Natural killer cell (primary cell): ENCODE measurements around the gene ASXL2. TPM values are rescaled to one million over a fixed set of nuclear protein-coding genes. Genes with fewer than 3 reads are reported as not detected.
A peak's percentile ranks its signal among the peaks of the same experiment; 100 is the strongest.
"Not testable (repeated sequence)": the region's sequence is repeated elsewhere in the genome, so short reads cannot be mapped to it uniquely, and the experiment has no call there.

ENCODE experiments used
- ATAC-seq, 3 donors: fragments of 150-1000 bp in 2 of 3; fragments of 200-7000 bp in 1 of 3; cut with Tn5 transposase; 1 replicate in 1 of 3; 2 replicates in 2 of 3; pipeline ENCODE4 v1.10.0; 2021; ENCODE audit warnings: mild to moderate bottlenecking in 2 of 3, moderate library complexity in 2 of 3
- DNase-seq, 2 donors: peaks; one replicate each; pipeline versions ENCODE4 v3.0.0 to v3.0.0-alpha.2; 2013 to 2021; ENCODE audit warnings: mixed read lengths in 1 of 2
- H3K27ac ChIP-seq: one replicate; pipeline ENCODE4 v1.5.1; 2013; ENCODE audit warnings: mild to moderate bottlenecking, low read length
- H3K27me3 ChIP-seq: one replicate; pipeline ENCODE4 v1.6.1; 2013; ENCODE audit warnings: low read length; ENCODE audit not compliant: control insufficient read depth, insufficient read depth
- H3K36me3 ChIP-seq: one replicate; pipeline ENCODE4 v1.6.1; 2013; ENCODE audit warnings: low read length; ENCODE audit not compliant: control insufficient read depth, insufficient read depth
- H3K4me1 ChIP-seq: one replicate; pipeline ENCODE4 v1.6.1; 2013; ENCODE audit warnings: low read length; ENCODE audit not compliant: control insufficient read depth, insufficient read depth
- H3K4me3 ChIP-seq: one replicate; pipeline ENCODE4 v1.5.1; 2013; ENCODE audit warnings: low read length
- H3K9me3 ChIP-seq: one replicate; pipeline ENCODE4 v1.6.1; 2013; ENCODE audit warnings: low read length; ENCODE audit not compliant: control insufficient read depth, insufficient read depth
- H3K27ac Mint-ChIP-seq, 2 donors: one replicate each; pipeline ENCODE4 v1.8.0; 2022; ENCODE audit warnings: mild to moderate bottlenecking in 2 of 2, mixed read lengths in 2 of 2, moderate library complexity in 1 of 2
- H3K27me3 Mint-ChIP-seq, 2 donors: one replicate each; pipeline ENCODE4 v1.8.0; 2022; ENCODE audit warnings: low read depth in 2 of 2, mixed read lengths in 2 of 2
- H3K36me3 Mint-ChIP-seq: one replicate; pipeline ENCODE4 v1.8.0; 2022; ENCODE audit warnings: mixed read lengths
- H3K4me1 Mint-ChIP-seq, 2 donors: one replicate each; pipeline ENCODE4 v1.8.0; 2022; ENCODE audit warnings: mixed read lengths in 2 of 2
- H3K4me3 Mint-ChIP-seq: one replicate; pipeline ENCODE4 v1.8.0; 2022; ENCODE audit warnings: mild to moderate bottlenecking, moderate library complexity, mixed read lengths
- H3K9me3 Mint-ChIP-seq, 2 donors: one replicate each; pipeline ENCODE4 v1.8.0; 2022; ENCODE audit warnings: mixed read lengths in 2 of 2
- CTCF ChIP-seq: fragments of 200-600 bp; IDR thresholded peaks from one replicate; pipeline ENCODE4 v1.8.0; 2022; ENCODE audit warnings: antibody characterized with exemption
- WGBS: methylation state at CpG from one replicate; pipeline ENCODE4 v1.1.7; 2013; ENCODE audit warnings: missing lambda C conversion rate; ENCODE audit not compliant: insufficient coverage; 5-methylcytosine and 5-hydroxymethylcytosine counted together
- intact Hi-C: fragments of 100-400 bp; cut with micrococcal nuclease; formaldehyde crosslinking; loops from one replicate; pipeline ENCODE4 v1.14.2; 2022
- total RNA-seq, 4 donors: library from RNA; stranded (reverse); fragments of 120-200 nt in 1 of 4; gene quantifications; one replicate each; pipeline versions ENCODE4 v1.2.3 to v1.2.4, GENCODE V29; 2013 to 2022

ASXL2 gene
- total RNA-seq, 3 donors from 2014 or later (not counting 1 experiment from before 2014, with no cell fraction given), result 27.7 to 32.6 (median 27.8) TPM

GRCh38 chr2:25920786-25921415 lies 42.6 kb upstream of the ASXL2 start:
- peaks cover 9% of the 10 kb centered on the region for H3K4me1 ChIP-seq
- H3K27ac ChIP-seq, result no peak overlapping the region
- H3K36me3 ChIP-seq, result no peaks in the 10 kb centered on the region
- no peaks in the 10 kb centered on the region for H3K36me3 Mint-ChIP-seq
- TF ChIP-seq CTCF, result no peak
- no peaks in the 10 kb centered on the region for H3K27me3 ChIP-seq
- no peaks in the 10 kb centered on the region for H3K9me3 Mint-ChIP-seq
- no peak for DNase-seq
- H3K9me3 ChIP-seq, result no peaks in the 10 kb centered on the region
- intact Hi-C loops, result no loop called here
- no peak overlapping the region for H3K4me3 Mint-ChIP-seq
- H3K4me1 Mint-ChIP-seq, result peaks cover 8 to 10% of the 10 kb centered on the region in 2 donors
- H3K27ac Mint-ChIP-seq, result no peak overlapping the region
- H3K4me3 ChIP-seq, result no peak overlapping the region
- no peaks in the 10 kb centered on the region for H3K27me3 Mint-ChIP-seq
- ATAC-seq, result no peak
- 94% methylated on average over 12 of the region's 12 CpGs for WGBS

- no peaks in the 10 kb centered on the region for H3K9me3 ChIP-seq
- no peaks in the 10 kb centered on the region for H3K9me3 Mint-ChIP-seq
- H3K27ac Mint-ChIP-seq, result no peak overlapping the region
- no peak overlapping the region for H3K4me3 Mint-ChIP-seq
- H3K36me3 ChIP-seq, result no peaks in the 10 kb centered on the region
- peaks cover 8 to 10% of the 10 kb centered on the region in 2 donors for H3K4me1 Mint-ChIP-seq
- no peaks in the 10 kb centered on the region for H3K36me3 Mint-ChIP-seq
- no peak overlapping the region for H3K27ac ChIP-seq
- 93% methylated on average over 5 of the region's 5 CpGs for WGBS
- no peak for DNase-seq
- H3K27me3 Mint-ChIP-seq, result no peaks in the 10 kb centered on the region
- TF ChIP-seq CTCF, result no peak
- no peaks in the 10 kb centered on the region for H3K27me3 ChIP-seq
- no peak for ATAC-seq
- intact Hi-C loops, result no loop called here
- no peak overlapping the region for H3K4me3 ChIP-seq
- H3K4me1 ChIP-seq, result peaks cover 14% of the 10 kb centered on the region
Measured at GRCh38 chr2:25920336-25920735, 42.0 kb upstream of the ASXL2 start.

- H3K4me3 ChIP-seq, result no peak overlapping the region
- Mint-ChIP-seq H3K27ac (no peak overlapping the region), H3K9me3 (no peaks in the 10 kb centered on the region), H3K4me1 (peaks cover 8 to 10% of the 10 kb centered on the region in 2 donors), H3K36me3 (no peaks in the 10 kb centered on the region), H3K27me3 (no peaks in the 10 kb centered on the region), H3K4me3 (no peak overlapping the region)
- intact Hi-C loops, result no loop called here
- ATAC-seq, result no peak
- no peaks in the 10 kb centered on the region for H3K9me3 ChIP-seq
- H3K36me3 ChIP-seq, result no peaks in the 10 kb centered on the region
- TF ChIP-seq CTCF, result no peak
- H3K27me3 ChIP-seq, result no peaks in the 10 kb centered on the region
- 76% methylated on average over 3 of the region's 3 CpGs for WGBS
- H3K27ac ChIP-seq, result no peak overlapping the region
- H3K4me1 ChIP-seq, result peaks cover 14% of the 10 kb centered on the region
- DNase-seq, result no peak
Measured at GRCh38 chr2:25917832-25918231, 39.5 kb upstream of the ASXL2 start.

- WGBS, result 91% methylated on average over 7 of the region's 7 CpGs
Measured at GRCh38 chr2:25917411-25917810, 39.1 kb upstream of the ASXL2 start.

GRCh38 chr2:25915944-25916772 lies 37.9 kb upstream of the ASXL2 start:
- Mint-ChIP-seq H3K27ac (peak overlapping the region; percentile 41 to 89), H3K4me1 (peaks cover 8 to 10% of the 10 kb centered on the region in 2 donors), H3K4me3 (peak overlapping the region; percentile 83)
- H3K27ac ChIP-seq, result peak overlapping the region; percentile 25
- H3K36me3 Mint-ChIP-seq, intact Hi-C loops, H3K9me3 Mint-ChIP-seq, H3K9me3 ChIP-seq, H3K27me3 Mint-ChIP-seq, H3K36me3 ChIP-seq, H3K27me3 ChIP-seq: not testable (repeated sequence)
- peaks cover 14% of the 10 kb centered on the region for H3K4me1 ChIP-seq
- under 1% methylated on average over 14 of the region's 16 CpGs for WGBS
- peak overlapping the region; percentile 31 for H3K4me3 ChIP-seq
- DNase-seq (peak; percentile 35 to 53), ATAC-seq (peak in 1 of 3 donors; percentile 57)

More at GRCh38 chr2:25917411-25917810, 39.1 kb upstream of the ASXL2 start:
- H3K27me3 ChIP-seq, H3K27ac ChIP-seq, H3K9me3 ChIP-seq, DNase-seq, H3K4me3 ChIP-seq, intact Hi-C loops, H3K36me3 Mint-ChIP-seq, H3K36me3 ChIP-seq, H3K27ac Mint-ChIP-seq, ATAC-seq, H3K27me3 Mint-ChIP-seq, H3K4me3 Mint-ChIP-seq, H3K9me3 Mint-ChIP-seq: not testable (repeated sequence)
- peaks cover 8 to 10% of the 10 kb centered on the region in 2 donors for H3K4me1 Mint-ChIP-seq
- H3K4me1 ChIP-seq, result peaks cover 14% of the 10 kb centered on the region
